GM12874 (cell line): ENCODE data around the gene AIRE.

Experiments used
- CTCF ChIP-seq: IDR thresholded peaks from 2 replicates; pipeline ENCODE4 v1.5.1; 2011; ENCODE audit warnings: low read depth, mild to moderate bottlenecking, control low read depth, low read length, moderate library complexity; ENCODE audit not compliant: insufficient read depth

AIRE gene

GRCh38 chr21:44322621-44323325 lies 37.1 kb downstream of the AIRE start:
- no peak for TF ChIP-seq CTCF

GRCh38 chr21:44323591-44323990 lies 37.9 kb downstream of the AIRE start:
- no peak for TF ChIP-seq CTCF

GRCh38 chr21:44324106-44324853 lies 38.6 kb downstream of the AIRE start:
- no peak for TF ChIP-seq CTCF

- TF ChIP-seq CTCF: no peak
Measured at GRCh38 chr21:44324854-44325107, 39.1 kb downstream of the AIRE start.

GRCh38 chr21:44325386-44326271 lies 40.0 kb downstream of the AIRE start:
- no peak for TF ChIP-seq CTCF

GRCh38 chr21:44326272-44326647 lies 40.6 kb downstream of the AIRE start:
- no peak for TF ChIP-seq CTCF
